A549 (cell line): ENCODE results near the gene THADA. TPM values are rescaled to one million over a fixed set of nuclear protein-coding genes. Genes with fewer than 3 reads are reported as not detected.

ENCODE experiments used
- ATAC-seq, 2 experiments: fragments of 200-7000 bp in 1 of 2; fragments of >200 bp in 1 of 2; cut with Nextera tagmentation in 1 of 2; cut with Tn5 transposase in 1 of 2; 3 replicates each; pipeline versions ENCODE4 v1.8.0 to v1.9.1; 2018 to 2020; ENCODE audit warnings: mild to moderate bottlenecking in 1 of 2, moderate library complexity in 1 of 2
- CTCF ChIA-PET: fragments of 300-600 bp; sonication (Branson Sonifier 250); formaldehyde crosslinking; extraction: SDS; loops from one replicate; lab custom pipeline; 2021; ENCODE audit warnings: antibody characterized with exemption, inconsistent platforms; lab: Yijun Ruan, JAX
- POLR2A ChIA-PET: fragments of 350-600 bp; formaldehyde crosslinking; extraction: SDS; loops from one replicate; lab custom pipeline; 2021; ENCODE audit warnings: antibody characterized with exemption, inconsistent platforms; lab: Yijun Ruan, JAX
- DNase-seq, 2 experiments: peaks; one replicate each; pipeline versions ENCODE4 v3.0.0 to v3.0.0-alpha.2; 2011 to 2016; ENCODE audit warnings: low read depth in 1 of 2, low spot score in 1 of 2
- FAIRE-seq: peaks from 2 replicates; lab custom pipeline; 2011; peaks lifted over from hg19 to GRCh38; lab: Jason Lieb, UNC
- H3K27ac ChIP-seq, 2 experiments: fragments of >200 bp; sonication (Bioruptor Twin); formaldehyde crosslinking; 3 replicates each; pipeline ENCODE4 v1.5.1; 2016 to 2017
- H3K4me1 ChIP-seq: fragments of >200 bp; sonication (Bioruptor Twin); formaldehyde crosslinking; 3 replicates; pipeline ENCODE4 v1.6.1; 2016
- H3K4me2 ChIP-seq: fragments of >200 bp; sonication (Bioruptor Twin); formaldehyde crosslinking; 3 replicates; pipeline ENCODE4 v1.6.1; 2016
- H3K4me3 ChIP-seq: fragments of >200 bp; sonication (Bioruptor Twin); formaldehyde crosslinking; 3 replicates; pipeline ENCODE4 v1.5.1; 2016
- H3K9me3 ChIP-seq: fragments of >200 bp; sonication (Bioruptor Twin); formaldehyde crosslinking; 3 replicates; pipeline ENCODE4 v1.6.1; 2016
- ATOH8 ChIP-seq: fragments of 250-450 bp; sonication (Bioruptor Pico); IDR thresholded peaks from 2 replicates; pipeline ENCODE4 v1.5.0; 2020; ENCODE audit warnings: low read depth, mild to moderate bottlenecking, moderate library complexity
- BHLHE40 ChIP-seq: IDR thresholded peaks from 2 replicates; pipeline ENCODE4 v1.6.1; 2012; ENCODE audit warnings: low read depth, low read length, inconsistent platforms
- CEBPB ChIP-seq, 2 experiments: fragments of >200 bp in 1 of 2; sonication (Bioruptor Twin) in 1 of 2; formaldehyde crosslinking in 1 of 2; IDR thresholded peaks; 2 replicates each; pipeline ENCODE4 v1.6.1; 2012 to 2016
- E2F6 ChIP-seq: IDR thresholded peaks from 2 replicates; pipeline ENCODE4 v1.6.1; 2012; ENCODE audit warnings: low read depth, borderline replicate concordance
- EHF ChIP-seq: fragments of 250-450 bp; sonication (Bioruptor Pico); IDR thresholded peaks from 2 replicates; pipeline ENCODE4 v1.5.0; 2020; ENCODE audit warnings: mild to moderate bottlenecking
- ELK1 ChIP-seq: fragments of 150-350 bp; IDR thresholded peaks from 2 replicates; pipeline ENCODE4 v1.6.1; 2014; ENCODE audit warnings: low read depth, mild to moderate bottlenecking, low read length
- EP300 ChIP-seq, 2 experiments: fragments of >200 bp; sonication (Bioruptor Twin); formaldehyde crosslinking; IDR thresholded peaks; 2 replicates in 1 of 2; 3 replicates in 1 of 2; pipeline ENCODE4 v1.6.1; 2016 to 2017
- ESRRA ChIP-seq: fragments of 150-350 bp; IDR thresholded peaks from 2 replicates; pipeline ENCODE4 v1.6.1; 2014; ENCODE audit warnings: mild to moderate bottlenecking, low read length, borderline replicate concordance
- FOSB ChIP-seq: fragments of 250-450 bp; sonication (Bioruptor Pico); IDR thresholded peaks from 2 replicates; pipeline ENCODE4 v1.5.0; 2020; ENCODE audit warnings: mild to moderate bottlenecking, moderate library complexity
- FOXS1 ChIP-seq: fragments of 250-450 bp; sonication (Bioruptor Pico); IDR thresholded peaks from 2 replicates; pipeline ENCODE4 v1.5.0; 2020; ENCODE audit warnings: mild to moderate bottlenecking, moderate library complexity
- HEYL ChIP-seq: fragments of 250-450 bp; sonication (Bioruptor Pico); IDR thresholded peaks from 2 replicates; pipeline ENCODE4 v1.8.0; 2021; ENCODE audit warnings: mild to moderate bottlenecking, moderate library complexity
- HMGXB4 ChIP-seq: fragments of 250-450 bp; sonication (Bioruptor Pico); IDR thresholded peaks from 2 replicates; pipeline ENCODE4 v1.5.0; 2021; ENCODE audit warnings: mild to moderate bottlenecking, moderate library complexity, borderline replicate concordance
- HOXA7 ChIP-seq: fragments of 250-450 bp; sonication (Bioruptor Pico); IDR thresholded peaks from 2 replicates; pipeline ENCODE4 v1.5.0; 2020; ENCODE audit warnings: mild to moderate bottlenecking, moderate library complexity
- HOXB5 ChIP-seq: fragments of 250-450 bp; sonication (Bioruptor Pico); IDR thresholded peaks from 2 replicates; pipeline ENCODE4 v1.5.0; 2020; ENCODE audit warnings: mild to moderate bottlenecking, moderate library complexity
- JUNB ChIP-seq: fragments of >200 bp; sonication (Bioruptor Twin); formaldehyde crosslinking; IDR thresholded peaks from 2 replicates; pipeline ENCODE4 v1.6.1; 2016
- KDM1A ChIP-seq: fragments of 200-600 bp; sonication (generic); IDR thresholded peaks from 2 replicates; pipeline ENCODE4 v1.6.1; 2016; ENCODE audit warnings: low read depth, mild to moderate bottlenecking
- MAFK ChIP-seq: fragments of 450-650 bp; IDR thresholded peaks from 2 replicates; pipeline ENCODE4 v1.6.1; 2014; ENCODE audit not compliant: partially characterized antibody
- MAZ ChIP-seq: fragments of 150-350 bp; IDR thresholded peaks from 2 replicates; pipeline ENCODE4 v1.6.1; 2014; ENCODE audit warnings: antibody characterized with exemption, low read depth, low read length, borderline replicate concordance
- MYC ChIP-seq: IDR thresholded peaks from 2 replicates; pipeline ENCODE4 v1.6.1; 2012; ENCODE audit warnings: mild to moderate bottlenecking, inconsistent platforms, low read length, improper control_type of control experiment, borderline replicate concordance
- PHF8 ChIP-seq: fragments of 200-600 bp; sonication (generic); IDR thresholded peaks from 2 replicates; pipeline ENCODE4 v1.6.1; 2016; ENCODE audit warnings: low read depth, mild to moderate bottlenecking, antibody characterized with exemption, moderate library complexity, borderline replicate concordance
- POLR2AphosphoS2 ChIP-seq: conservative IDR thresholded peaks from 2 replicates; pipeline ENCODE4 v1.6.1; 2012; ENCODE audit warnings: low read length, improper control_type of control experiment, inconsistent platforms
- RAD21 ChIP-seq, 2 experiments: fragments of >200 bp in 1 of 2; sonication (Bioruptor Twin) in 1 of 2; formaldehyde crosslinking in 1 of 2; IDR thresholded peaks in 1 of 2; conservative IDR thresholded peaks in 1 of 2; 2 replicates in 1 of 2; 3 replicates in 1 of 2; pipeline ENCODE4 v1.6.1; 2012 to 2018; ENCODE audit warnings: inconsistent platforms in 1 of 2
- RARB ChIP-seq: fragments of 250-450 bp; sonication (Bioruptor Pico); IDR thresholded peaks from 2 replicates; pipeline ENCODE4 v1.8.0; 2021; ENCODE audit warnings: mild to moderate bottlenecking, moderate library complexity
- REST ChIP-seq: fragments of 200-600 bp; sonication (generic); IDR thresholded peaks from 2 replicates; pipeline ENCODE4 v1.6.1; 2016; ENCODE audit warnings: antibody characterized with exemption, mild to moderate bottlenecking, moderate library complexity
- SMC3 ChIP-seq: fragments of >200 bp; sonication (Bioruptor Twin); formaldehyde crosslinking; IDR thresholded peaks from 3 replicates; pipeline ENCODE4 v1.6.1; 2018; ENCODE audit warnings: inconsistent platforms
- SREBF2 ChIP-seq: fragments of 450-650 bp; IDR thresholded peaks from 2 replicates; pipeline ENCODE4 v1.6.1; 2014; ENCODE audit warnings: mild to moderate bottlenecking, moderate library complexity
- USF2 ChIP-seq: fragments of 450-650 bp; IDR thresholded peaks from 2 replicates; pipeline ENCODE4 v1.6.1; 2014; ENCODE audit warnings: antibody characterized with exemption
- ZFP36 ChIP-seq: fragments of 450-650 bp; IDR thresholded peaks from 2 replicates; pipeline ENCODE4 v1.6.1; 2014; ENCODE audit warnings: borderline replicate concordance; ENCODE audit not compliant: partially characterized antibody
- ZSCAN20 ChIP-seq: fragments of 250-450 bp; sonication (Bioruptor Pico); IDR thresholded peaks from 2 replicates; pipeline ENCODE4 v1.8.0; 2022; ENCODE audit warnings: mild to moderate bottlenecking, moderate library complexity
- WGBS: methylation state at CpG from one replicate; pipeline ENCODE4 v1.1.6; 2017; ENCODE audit errors: missing lambda C conversion rate; 5-methylcytosine and 5-hydroxymethylcytosine counted together
- polyA minus RNA-seq: library from RNA; depleted of rRNA, polyadenylated mRNA; stranded (reverse); fragments of >200 nt; gene quantifications from 2 replicates; pipeline ENCODE4 v1.2.3, GENCODE V29; 2011; rRNA and poly(A)+ RNA removed
- polyA plus RNA-seq, 4 experiments: library from polyadenylated mRNA; depleted of rRNA in 3 of 4; stranded (reverse); fragments of >200 nt; fragmentation: RNase III in 1 of 4; extraction: RNeasy Plus Mini Kit Qiagen cat#74134 plus additional on column Dnase treatment in 1 of 4; gene quantifications; 2 replicates in 3 of 4; 3 replicates in 1 of 4; pipeline ENCODE4 v1.2.3, GENCODE V29; 2011 to 2017

THADA gene
- polyA plus RNA-seq (2011; rRNA removed) (37.9 and 51.8 TPM in 2 replicates), polyA plus RNA-seq (2017; fragmentation: RNase III; extraction: RNeasy Plus Mini Kit Qiagen cat#74134 plus additional on column Dnase treatment) (21.8 to 24.2 TPM (median 23.5 TPM) in 3 replicates), polyA minus RNA-seq (137 and 166 TPM in 2 replicates)
- 21.4 and 24.3 TPM in 2 replicates for polyA plus RNA-seq (2012; cell fraction: cytosol; rRNA removed)
- polyA plus RNA-seq (2012; cell fraction: nucleus; rRNA removed): 61.9 and 68.8 TPM in 2 replicates

GRCh38 chr2:43595603-43596412 is at the start of gene THADA:
THADA (minus strand) TSS chr2:43596038; CDS start chr2:43592392, 3,646 bp downstream.
- H3K4me2 ChIP-seq: peak within 1 kb of the TSS; percentile 92
- H3K4me3 ChIP-seq: peak within 1 kb of the TSS; percentile 65
- H3K4me1 ChIP-seq: peaks cover 19% of the 10 kb centered on the region
- WGBS: under 1% methylated on average over 52 of the region's 52 CpGs
- H3K27ac ChIP-seq: peak within 1 kb of the TSS; percentile 90 to 93
- CTCF ChIA-PET: interaction anchor here (0.6 to 6.7 kb wide), 15 partner anchors 10 to 1204 kb away, joined by 3 to 107 read pairs (median 4); no protein-coding TSS in a partner anchor
- DNase-seq (peak; percentile 96 to 100), ATAC-seq (peak; percentile 97 to 99), FAIRE-seq (peak; percentile 72)
- POLR2A ChIA-PET: interaction anchor here (0.5 to 2.5 kb wide), 33 partner anchors 9 to 1192 kb away, joined by 3 to 39 read pairs (median 4); partner anchors contain the start of genes CAMKMT, DYNC2LI1, PLEKHH2 and PREPL
- no peaks in the 10 kb centered on the region for H3K9me3 ChIP-seq
- TF ChIP-seq RAD21 (conservative IDR thresholded peaks at IDR 0.05 in 1 of 2, IDR thresholded peaks at IDR 0.05 in 1 of 2) (no peak), CEBPB (IDR thresholded peaks at IDR 0.05) (no peak), JUNB (no peak), MYC (peak; percentile 78; the same call in 1 of the 2 replicates), SMC3 (no peak), HMGXB4 (CRISPR knock-in tag) (peak; percentile 90; the same call in 1 of the 2 replicates), BHLHE40 (no peak), REST (peak; percentile 86), ZSCAN20 (CRISPR knock-in tag) (no peak), ATOH8 (CRISPR knock-in tag) (peak; percentile 50; the same call in 1 of the 2 replicates), FOSB (no peak), ESRRA (no peak), PHF8 (peak; percentile 94), MAZ (no peak), USF2 (no peak), POLR2AphosphoS2 (no peak), MAFK (no peak), HOXB5 (CRISPR knock-in tag) (no peak; the same call in 1 of the 2 replicates), RARB (CRISPR knock-in tag) (peak; percentile 65; the same call in 1 of the 2 replicates), EHF (CRISPR knock-in tag) (no peak), SREBF2 (no peak), ELK1 (no peak), HEYL (CRISPR knock-in tag) (no peak), ZFP36 (no peak), HOXA7 (CRISPR knock-in tag) (no peak), KDM1A (no peak), E2F6 (peak; percentile 76), EP300 (IDR thresholded peaks at IDR 0.05) (no peak), FOXS1 (CRISPR knock-in tag) (no peak)
